SK-N-SH (cell line): ENCODE data around the gene GRM8. TPM values are rescaled to one million over a fixed set of nuclear protein-coding genes. Genes with fewer than 3 reads are reported as not detected.

Experiments
- CTCF ChIA-PET: fragments of 300-600, 350-600 bp; formaldehyde crosslinking; extraction: SDS; loops from one replicate; lab custom pipeline; 2021; lab: Yijun Ruan, JAX
- POLR2A ChIA-PET: fragments of 350-600 bp; sonication (Branson Sonifier 250); formaldehyde crosslinking; extraction: SDS; loops from one replicate; lab custom pipeline; 2020; ENCODE audit warnings: antibody characterized with exemption, inconsistent platforms; lab: Yijun Ruan, JAX
- DNase-seq: peaks from one replicate; pipeline ENCODE4 v3.0.0; 2012
- H2AFZ ChIP-seq: fragments of 200-600 bp; sonication (generic); 2 replicates; pipeline ENCODE4 v1.8.1; 2016; ENCODE audit warnings: antibody characterized with exemption, mild to moderate bottlenecking, low read depth
- H3F3A ChIP-seq: fragments of 200-600 bp; sonication (generic); replicated peaks from 2 replicates; pipeline ENCODE3; 2016; ENCODE audit warnings: antibody characterized with exemption, mild to moderate bottlenecking; ENCODE audit not compliant: insufficient read depth
- H3K27ac ChIP-seq, 2 experiments: fragments of 200-500 bp in 1 of 2; fragments of 200-600 bp in 1 of 2; sonication (Bioruptor generic) in 1 of 2; sonication (generic), shearing (Covaris generic) in 1 of 2; 2 replicates each; pipeline versions ENCODE4 v1.5.1 to v1.6.1; 2014 to 2016; ENCODE audit warnings: low read depth in 2 of 2, inconsistent platforms in 1 of 2, low read length in 1 of 2, mild to moderate bottlenecking in 1 of 2, mixed read lengths in 1 of 2
- H3K27me3 ChIP-seq: fragments of 200-600 bp; sonication (generic), shearing (Covaris generic); 2 replicates; pipeline ENCODE4 v1.6.1; 2016; ENCODE audit warnings: mixed run types; ENCODE audit not compliant: insufficient read depth
- H3K36me3 ChIP-seq, 2 experiments: fragments of 200-500 bp in 1 of 2; fragments of 200-600 bp in 1 of 2; sonication (Bioruptor generic) in 1 of 2; sonication (generic) in 1 of 2; replicated peaks in 1 of 2; 2 replicates each; pipeline versions ENCODE3 to v1.5.1; 2014 to 2016; ENCODE audit warnings: low read length in 1 of 2, mild to moderate bottlenecking in 1 of 2; ENCODE audit not compliant: insufficient read depth in 2 of 2, control insufficient read depth in 1 of 2
- H3K4me1 ChIP-seq, 2 experiments: fragments of 200-500 bp in 1 of 2; fragments of 200-600 bp in 1 of 2; sonication (Bioruptor generic) in 1 of 2; sonication (generic), shearing (Covaris generic) in 1 of 2; 2 replicates each; pipeline versions ENCODE4 v1.5.1 to v1.6.1; 2014 to 2016; ENCODE audit warnings: low read depth in 1 of 2, low read length in 1 of 2, mixed run types in 1 of 2; ENCODE audit not compliant: insufficient read depth in 2 of 2, control insufficient read depth in 1 of 2
- H3K4me2 ChIP-seq: fragments of 200-600 bp; sonication (generic), shearing (Covaris generic); 2 replicates; pipeline ENCODE4 v1.6.1; 2017; ENCODE audit warnings: mixed run types
- H3K4me3 ChIP-seq, 2 experiments: fragments of 200-500 bp in 1 of 2; fragments of 200-600 bp in 1 of 2; sonication (Bioruptor generic) in 1 of 2; sonication (generic), shearing (Covaris generic) in 1 of 2; 2 replicates each; pipeline versions ENCODE4 v1.5.1 to v1.8.1; 2014 to 2016; ENCODE audit warnings: low read depth in 2 of 2, inconsistent platforms in 1 of 2, low read length in 1 of 2, mild to moderate bottlenecking in 1 of 2, mixed read lengths in 1 of 2, moderate library complexity in 1 of 2
- H3K79me2 ChIP-seq: fragments of 200-600 bp; sonication (generic); 2 replicates; pipeline ENCODE4 v1.8.1; 2017; ENCODE audit warnings: mild to moderate bottlenecking; ENCODE audit not compliant: insufficient read depth
- H3K9ac ChIP-seq: fragments of 200-600 bp; sonication (generic); 2 replicates; pipeline ENCODE4 v1.6.1; 2017; ENCODE audit warnings: mixed run types
- H3K9me2 ChIP-seq: fragments of 200-600 bp; sonication (generic); 2 replicates; pipeline ENCODE4 v1.6.1; 2017; ENCODE audit warnings: mixed run types
- H3K9me3 ChIP-seq: fragments of 200-600 bp; sonication (generic); 2 replicates; pipeline ENCODE4 v1.6.1; 2017; ENCODE audit warnings: mixed run types, mild to moderate bottlenecking, moderate library complexity
- H4K20me1 ChIP-seq: fragments of 200-600 bp; sonication (generic); 2 replicates; pipeline ENCODE4 v1.6.1; 2017; ENCODE audit warnings: mild to moderate bottlenecking, mixed run types; ENCODE audit not compliant: insufficient read depth
- CHD2 ChIP-seq: fragments of 150-350 bp; IDR thresholded peaks from 2 replicates; pipeline ENCODE4 v1.6.1; 2018; ENCODE audit warnings: low read length; ENCODE audit not compliant: partially characterized antibody
- ELF1 ChIP-seq: IDR thresholded peaks from 2 replicates; pipeline ENCODE4 v1.4.0; 2012
- EP300 ChIP-seq, 2 experiments: IDR thresholded peaks; 2 replicates each; pipeline versions ENCODE4 v1.4.0 to v1.6.1; 2012; ENCODE audit warnings: borderline replicate concordance in 1 of 2, low read depth in 1 of 2, low read length in 1 of 2
- FOXJ3 ChIP-seq: sonication (generic); formaldehyde crosslinking; IDR thresholded peaks from 2 replicates; pipeline ENCODE4 v1.5.1; 2020; ENCODE audit warnings: mild to moderate bottlenecking, missing genetic modification reagents
- GABPA ChIP-seq: IDR thresholded peaks from 2 replicates; pipeline ENCODE4 v1.4.0; 2012; ENCODE audit warnings: low read depth, mild to moderate bottlenecking
- GATA2 ChIP-seq: sonication (generic); formaldehyde crosslinking; IDR thresholded peaks from 2 replicates; pipeline ENCODE4 v1.5.0; 2020; ENCODE audit warnings: mild to moderate bottlenecking, missing genetic modification reagents
- JUND ChIP-seq: IDR thresholded peaks from 2 replicates; pipeline ENCODE4 v1.4.0; 2012
- NFIC ChIP-seq: IDR thresholded peaks from 2 replicates; pipeline ENCODE4 v1.4.0; 2012; ENCODE audit warnings: borderline replicate concordance
- NRF1 ChIP-seq: IDR thresholded peaks from 2 replicates; pipeline ENCODE4 v1.6.1; 2012; ENCODE audit warnings: low read depth, mild to moderate bottlenecking, low read length
- POLR2AphosphoS5 ChIP-seq: IDR thresholded peaks from 2 replicates; pipeline ENCODE4 v1.6.1; 2012; ENCODE audit warnings: low read depth, low read length
- RAD21 ChIP-seq: IDR thresholded peaks from 2 replicates; pipeline ENCODE4 v1.6.1; 2012; ENCODE audit warnings: mild to moderate bottlenecking, low read length
- RCOR1 ChIP-seq: fragments of 150-350 bp; IDR thresholded peaks from 2 replicates; pipeline ENCODE4 v1.6.1; 2017; ENCODE audit warnings: antibody characterized with exemption, low read length
- RXRA ChIP-seq: IDR thresholded peaks from 2 replicates; pipeline ENCODE4 v1.4.0; 2012; ENCODE audit warnings: low read depth, mild to moderate bottlenecking, borderline replicate concordance
- SIN3A ChIP-seq: IDR thresholded peaks from 2 replicates; pipeline ENCODE4 v1.6.1; 2012; ENCODE audit warnings: low read depth, mild to moderate bottlenecking, low read length, moderate library complexity, borderline replicate concordance
- SMC3 ChIP-seq: IDR thresholded peaks from 2 replicates; pipeline ENCODE4 v1.6.1; 2012; ENCODE audit warnings: low read depth, low read length, improper control_type of control experiment
- TCF12 ChIP-seq: IDR thresholded peaks from 2 replicates; pipeline ENCODE4 v1.4.0; 2012
- TEAD4 ChIP-seq: IDR thresholded peaks from 2 replicates; pipeline ENCODE4 v1.4.0; 2012; ENCODE audit warnings: mild to moderate bottlenecking, borderline replicate concordance; ENCODE audit not compliant: insufficient read depth
- WGBS: methylation state at CpG from one replicate; pipeline ENCODE4 v1.1.6; 2017; ENCODE audit warnings: low lambda C conversion rate; 5-methylcytosine and 5-hydroxymethylcytosine counted together
- polyA plus RNA-seq, 3 experiments: library from polyadenylated mRNA; depleted of rRNA; stranded (reverse); fragments of >200 nt; gene quantifications; 2 replicates each; pipeline ENCODE4 v1.2.3, GENCODE V29; 2012
- TF ChIP-seq, protein P1 (sequence below): IDR thresholded peaks from 2 replicates; pipeline ENCODE4; 2012
- TF ChIP-seq, protein P2 (sequence below): IDR thresholded peaks from 2 replicates; pipeline ENCODE4 v1.4.0; 2012; ENCODE audit warnings: low read depth, borderline replicate concordance
- TF ChIP-seq, protein P3 (sequence below): IDR thresholded peaks from 2 replicates; pipeline ENCODE4 v1.4.0; 2012; ENCODE audit warnings: low read depth, borderline replicate concordance
- TF ChIP-seq, protein P4 (sequence below): fragments of 150-350 bp; IDR thresholded peaks from 2 replicates; pipeline ENCODE4 v1.6.1; 2016; ENCODE audit warnings: mild to moderate bottlenecking, low read depth, low read length
- TF ChIP-seq, protein P5 (sequence below): fragments of 150-350 bp; IDR thresholded peaks from 2 replicates; pipeline ENCODE4 v1.6.1; 2017; ENCODE audit warnings: antibody characterized with exemption, low read length, low read depth, borderline replicate concordance

GRM8 gene
- polyA plus RNA-seq, 1 of the 3 experiments (the other 2 are of a cell fraction): 0.10 TPM

DNA sequence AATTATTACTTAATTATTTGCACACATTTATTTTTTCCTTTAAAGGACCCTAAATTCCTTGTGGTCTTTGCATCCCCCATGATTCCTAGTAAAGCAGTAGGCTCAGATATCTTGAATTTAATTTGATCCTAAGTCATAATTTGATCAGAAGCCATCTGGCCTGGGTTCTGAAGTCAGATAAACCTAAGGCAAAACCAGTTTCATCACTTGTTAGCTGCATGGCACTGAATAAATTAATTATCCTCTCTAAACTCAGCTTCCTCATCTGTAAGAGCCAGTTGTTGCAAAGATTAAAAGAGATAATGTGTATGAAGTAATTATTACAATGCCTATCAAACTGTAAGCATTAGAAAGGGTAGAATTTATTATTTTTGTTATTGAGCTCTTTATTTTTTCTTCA is 293.1 kb downstream of the GRM8 start:
- ChIA-PET POLR2A (no interaction called here), CTCF (interaction anchor here (0.9 to 1.1 kb wide), 2 partner anchors 16 to 18 kb away, joined by 3 to 4 read pairs; no protein-coding TSS in a partner anchor)
- Histone ChIP-seq H3K79me2 (no peaks in the 10 kb centered on the region), H3K9me2 (no peaks in the 10 kb centered on the region), H3K27ac (no peak overlapping the region), H3K27me3 (no peaks in the 10 kb centered on the region), H2AFZ (no peak overlapping the region), H3K4me2 (no peak overlapping the region), H3K9me3 (no peaks in the 10 kb centered on the region), H4K20me1 (no peaks in the 10 kb centered on the region; the same call in 1 of the 2 replicates), H3K9ac (no peak overlapping the region), H3K36me3 (no peaks in the 10 kb centered on the region), H3K4me1 (peaks cover 0 to 5% of the 10 kb centered on the region in 2 experiments; a peak in 1 of 4 replicates), H3K4me3 (no peak overlapping the region), H3F3A (no peaks in the 10 kb centered on the region)
- TF ChIP-seq ELF1: no peak
- no peak for TF ChIP-seq RXRA
- peak; percentile 98 for TF ChIP-seq RCOR1
- peak in 1 of 2 experiments; percentile 92; a peak in 2 of 4 replicates for TF ChIP-seq EP300 (IDR thresholded peaks at IDR 0.05; ENCODE audit: borderline replicate concordance in 1 of 2, low read depth in 1 of 2, low read length in 1 of 2)
- TF ChIP-seq, protein P1, sequence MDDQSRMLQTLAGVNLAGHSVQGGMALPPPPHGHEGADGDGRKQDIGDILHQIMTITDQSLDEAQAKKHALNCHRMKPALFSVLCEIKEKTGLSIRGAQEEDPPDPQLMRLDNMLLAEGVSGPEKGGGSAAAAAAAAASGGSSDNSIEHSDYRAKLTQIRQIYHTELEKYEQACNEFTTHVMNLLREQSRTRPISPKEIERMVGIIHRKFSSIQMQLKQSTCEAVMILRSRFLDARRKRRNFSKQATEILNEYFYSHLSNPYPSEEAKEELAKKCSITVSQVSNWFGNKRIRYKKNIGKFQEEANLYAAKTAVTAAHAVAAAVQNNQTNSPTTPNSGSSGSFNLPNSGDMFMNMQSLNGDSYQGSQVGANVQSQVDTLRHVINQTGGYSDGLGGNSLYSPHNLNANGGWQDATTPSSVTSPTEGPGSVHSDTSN: no peak
- 0 out of 2 replicates have a peak, but pooled peaks have one; percentile 37 for TF ChIP-seq POLR2AphosphoS5
- TF ChIP-seq, protein P2, sequence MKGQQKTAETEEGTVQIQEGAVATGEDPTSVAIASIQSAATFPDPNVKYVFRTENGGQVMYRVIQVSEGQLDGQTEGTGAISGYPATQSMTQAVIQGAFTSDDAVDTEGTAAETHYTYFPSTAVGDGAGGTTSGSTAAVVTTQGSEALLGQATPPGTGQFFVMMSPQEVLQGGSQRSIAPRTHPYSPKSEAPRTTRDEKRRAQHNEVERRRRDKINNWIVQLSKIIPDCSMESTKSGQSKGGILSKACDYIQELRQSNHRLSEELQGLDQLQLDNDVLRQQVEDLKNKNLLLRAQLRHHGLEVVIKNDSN: no peak
- TF ChIP-seq FOXJ3 (CRISPR knock-in tag): peak; percentile 86
- TF ChIP-seq GATA2 (CRISPR knock-in tag): peak; percentile 98
- peak; percentile 35 for TF ChIP-seq TCF12
- TF ChIP-seq GABPA: no peak
- peak; percentile 86 for TF ChIP-seq CHD2
- TF ChIP-seq TEAD4: peak; percentile 60; the same call in 1 of the 2 replicates
- TF ChIP-seq NFIC: no peak
- TF ChIP-seq JUND: no peak
- peak; percentile 79 for DNase-seq

DNA sequence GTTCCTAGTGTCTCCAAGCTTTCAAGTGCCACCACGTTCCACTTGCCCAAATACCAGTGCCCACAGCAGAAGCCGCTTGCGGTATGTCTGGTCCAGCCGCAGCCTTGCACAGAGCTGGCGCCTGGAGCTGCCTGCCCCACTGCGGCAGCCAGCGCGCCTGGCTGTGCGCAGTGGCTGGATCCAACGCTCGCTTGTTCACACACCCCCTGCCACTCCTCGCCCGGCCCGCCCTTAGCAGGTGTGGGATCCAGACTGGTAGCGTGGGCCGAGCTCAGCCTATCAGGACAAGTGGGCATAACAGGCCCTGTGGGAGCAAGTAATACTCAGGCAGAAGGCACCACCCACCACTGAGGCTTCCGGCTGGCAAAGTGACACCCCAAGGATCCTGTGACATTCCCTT is 294.4 kb downstream of the GRM8 start:
- H3K36me3 ChIP-seq: no peaks in the 10 kb centered on the region
- no peak overlapping the region for H2AFZ ChIP-seq
- H3K9me2 ChIP-seq: no peaks in the 10 kb centered on the region
- ChIA-PET POLR2A (no interaction called here), CTCF (interaction anchor here (1.1 to 1.2 kb wide), 2 partner anchors 10 kb away, joined by 3 read pairs; no protein-coding TSS in a partner anchor)
- H4K20me1 ChIP-seq: no peaks in the 10 kb centered on the region; the same call in 1 of the 2 replicates
- WGBS: 74% methylated on average over 17 of the region's 17 CpGs
- no peaks in the 10 kb centered on the region for H3F3A ChIP-seq
- no peaks in the 10 kb centered on the region for H3K27me3 ChIP-seq
- no peak for DNase-seq
- peaks cover 0 to 5% of the 10 kb centered on the region in 2 experiments; a peak in 1 of 4 replicates for H3K4me1 ChIP-seq
- no peak overlapping the region for H3K9ac ChIP-seq
- no peak overlapping the region for H3K27ac ChIP-seq
- H3K4me2 ChIP-seq: no peak overlapping the region
- H3K9me3 ChIP-seq: no peaks in the 10 kb centered on the region
- no peaks in the 10 kb centered on the region for H3K79me2 ChIP-seq
- H3K4me3 ChIP-seq: no peak overlapping the region
- TF ChIP-seq, protein P3, sequence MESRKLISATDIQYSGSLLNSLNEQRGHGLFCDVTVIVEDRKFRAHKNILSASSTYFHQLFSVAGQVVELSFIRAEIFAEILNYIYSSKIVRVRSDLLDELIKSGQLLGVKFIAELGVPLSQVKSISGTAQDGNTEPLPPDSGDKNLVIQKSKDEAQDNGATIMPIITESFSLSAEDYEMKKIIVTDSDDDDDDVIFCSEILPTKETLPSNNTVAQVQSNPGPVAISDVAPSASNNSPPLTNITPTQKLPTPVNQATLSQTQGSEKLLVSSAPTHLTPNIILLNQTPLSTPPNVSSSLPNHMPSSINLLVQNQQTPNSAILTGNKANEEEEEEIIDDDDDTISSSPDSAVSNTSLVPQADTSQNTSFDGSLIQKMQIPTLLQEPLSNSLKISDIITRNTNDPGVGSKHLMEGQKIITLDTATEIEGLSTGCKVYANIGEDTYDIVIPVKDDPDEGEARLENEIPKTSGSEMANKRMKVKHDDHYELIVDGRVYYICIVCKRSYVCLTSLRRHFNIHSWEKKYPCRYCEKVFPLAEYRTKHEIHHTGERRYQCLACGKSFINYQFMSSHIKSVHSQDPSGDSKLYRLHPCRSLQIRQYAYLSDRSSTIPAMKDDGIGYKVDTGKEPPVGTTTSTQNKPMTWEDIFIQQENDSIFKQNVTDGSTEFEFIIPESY: no peak
- TF ChIP-seq POLR2AphosphoS5: no peak
- TF ChIP-seq SIN3A: no peak
- TF ChIP-seq GABPA: no peak
- no peak for TF ChIP-seq RAD21
- TF ChIP-seq TCF12: no peak
- TF ChIP-seq, protein P4, sequence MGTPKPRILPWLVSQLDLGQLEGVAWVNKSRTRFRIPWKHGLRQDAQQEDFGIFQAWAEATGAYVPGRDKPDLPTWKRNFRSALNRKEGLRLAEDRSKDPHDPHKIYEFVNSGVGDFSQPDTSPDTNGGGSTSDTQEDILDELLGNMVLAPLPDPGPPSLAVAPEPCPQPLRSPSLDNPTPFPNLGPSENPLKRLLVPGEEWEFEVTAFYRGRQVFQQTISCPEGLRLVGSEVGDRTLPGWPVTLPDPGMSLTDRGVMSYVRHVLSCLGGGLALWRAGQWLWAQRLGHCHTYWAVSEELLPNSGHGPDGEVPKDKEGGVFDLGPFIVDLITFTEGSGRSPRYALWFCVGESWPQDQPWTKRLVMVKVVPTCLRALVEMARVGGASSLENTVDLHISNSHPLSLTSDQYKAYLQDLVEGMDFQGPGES: no peak
- TF ChIP-seq NRF1: no peak
- TF ChIP-seq ELF1: no peak
- no peak for TF ChIP-seq TEAD4
- no peak for TF ChIP-seq SMC3
- TF ChIP-seq, protein P5, sequence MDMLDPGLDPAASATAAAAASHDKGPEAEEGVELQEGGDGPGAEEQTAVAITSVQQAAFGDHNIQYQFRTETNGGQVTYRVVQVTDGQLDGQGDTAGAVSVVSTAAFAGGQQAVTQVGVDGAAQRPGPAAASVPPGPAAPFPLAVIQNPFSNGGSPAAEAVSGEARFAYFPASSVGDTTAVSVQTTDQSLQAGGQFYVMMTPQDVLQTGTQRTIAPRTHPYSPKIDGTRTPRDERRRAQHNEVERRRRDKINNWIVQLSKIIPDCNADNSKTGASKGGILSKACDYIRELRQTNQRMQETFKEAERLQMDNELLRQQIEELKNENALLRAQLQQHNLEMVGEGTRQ: no peak
